Fibroblast of villous mesenchyme (primary cell): ENCODE results near the gene GID8. TPM values are rescaled to one million over a fixed set of nuclear protein-coding genes. Genes with fewer than 3 reads are reported as not detected.

Experiments used
- DNase-seq: peaks from one replicate; pipeline ENCODE4 v3.0.0-alpha.2; 2010; ENCODE audit warnings: low read depth
- H3K4me3 ChIP-seq: 2 replicates; pipeline ENCODE4 v1.5.1; 2011; ENCODE audit warnings: low read depth, mild to moderate bottlenecking, low read length
- total RNA-seq: library from RNA; depleted of rRNA; stranded (reverse); fragments of >200 nt; gene quantifications from 2 replicates; pipeline ENCODE4 v1.2.3, GENCODE V29; 2012
- TF ChIP-seq, protein P1 (sequence below): IDR thresholded peaks from 2 replicates; pipeline ENCODE4 v1.5.1; 2012; ENCODE audit warnings: low read depth, mild to moderate bottlenecking, low read length; ENCODE audit not compliant: insufficient read depth

GID8 gene
- total RNA-seq, 1 donor = 34.5 TPM

DNA sequence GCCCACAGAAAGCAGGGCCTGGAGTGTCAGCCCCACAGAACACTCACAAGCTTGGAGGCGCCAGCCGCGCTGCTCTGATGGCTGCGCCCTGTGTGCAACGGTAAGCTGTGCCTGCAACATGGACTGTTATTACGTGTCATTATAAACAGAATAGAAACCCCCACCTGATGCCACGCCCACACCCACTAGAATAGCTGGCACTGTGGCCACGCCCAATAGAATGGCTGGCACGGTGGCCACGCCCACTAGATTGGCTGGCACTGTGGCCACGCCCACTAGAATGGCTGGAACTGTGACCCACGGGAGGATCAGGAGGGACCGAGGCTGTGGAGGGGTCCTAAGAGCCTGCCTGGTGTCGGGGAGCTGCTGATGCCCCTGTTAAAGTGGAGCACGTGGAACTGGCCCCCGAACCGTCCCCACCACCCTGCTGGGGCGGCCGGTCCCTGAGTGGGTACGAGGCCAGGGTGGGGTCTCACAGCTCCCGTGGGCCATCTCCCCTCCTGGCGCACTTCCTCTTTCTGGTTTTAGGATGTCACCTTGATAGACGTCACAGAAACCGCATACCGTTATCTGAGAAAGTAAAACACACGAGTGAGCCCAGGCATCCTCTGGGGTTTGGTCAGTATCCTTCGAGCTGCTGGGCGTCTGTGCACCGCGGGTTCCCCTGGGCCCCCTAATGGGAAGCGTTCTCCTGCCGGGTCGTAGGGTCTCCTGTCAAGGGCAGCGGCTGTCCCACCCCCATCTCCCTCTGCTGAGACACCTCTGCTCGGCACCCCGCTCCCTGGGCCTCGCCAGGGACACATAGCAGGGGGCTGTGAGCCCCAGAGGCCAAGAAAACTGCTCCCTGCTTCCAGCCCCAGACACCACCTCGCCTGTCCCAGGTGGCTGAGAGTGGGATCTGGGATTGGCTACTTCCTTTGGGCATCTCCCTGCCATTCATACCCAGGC lies 39.9 kb downstream of the GID8 start:
- no peak for DNase-seq
- TF ChIP-seq, protein P1, sequence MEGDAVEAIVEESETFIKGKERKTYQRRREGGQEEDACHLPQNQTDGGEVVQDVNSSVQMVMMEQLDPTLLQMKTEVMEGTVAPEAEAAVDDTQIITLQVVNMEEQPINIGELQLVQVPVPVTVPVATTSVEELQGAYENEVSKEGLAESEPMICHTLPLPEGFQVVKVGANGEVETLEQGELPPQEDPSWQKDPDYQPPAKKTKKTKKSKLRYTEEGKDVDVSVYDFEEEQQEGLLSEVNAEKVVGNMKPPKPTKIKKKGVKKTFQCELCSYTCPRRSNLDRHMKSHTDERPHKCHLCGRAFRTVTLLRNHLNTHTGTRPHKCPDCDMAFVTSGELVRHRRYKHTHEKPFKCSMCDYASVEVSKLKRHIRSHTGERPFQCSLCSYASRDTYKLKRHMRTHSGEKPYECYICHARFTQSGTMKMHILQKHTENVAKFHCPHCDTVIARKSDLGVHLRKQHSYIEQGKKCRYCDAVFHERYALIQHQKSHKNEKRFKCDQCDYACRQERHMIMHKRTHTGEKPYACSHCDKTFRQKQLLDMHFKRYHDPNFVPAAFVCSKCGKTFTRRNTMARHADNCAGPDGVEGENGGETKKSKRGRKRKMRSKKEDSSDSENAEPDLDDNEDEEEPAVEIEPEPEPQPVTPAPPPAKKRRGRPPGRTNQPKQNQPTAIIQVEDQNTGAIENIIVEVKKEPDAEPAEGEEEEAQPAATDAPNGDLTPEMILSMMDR = no peak
- no peak overlapping the region for H3K4me3 ChIP-seq

DNA sequence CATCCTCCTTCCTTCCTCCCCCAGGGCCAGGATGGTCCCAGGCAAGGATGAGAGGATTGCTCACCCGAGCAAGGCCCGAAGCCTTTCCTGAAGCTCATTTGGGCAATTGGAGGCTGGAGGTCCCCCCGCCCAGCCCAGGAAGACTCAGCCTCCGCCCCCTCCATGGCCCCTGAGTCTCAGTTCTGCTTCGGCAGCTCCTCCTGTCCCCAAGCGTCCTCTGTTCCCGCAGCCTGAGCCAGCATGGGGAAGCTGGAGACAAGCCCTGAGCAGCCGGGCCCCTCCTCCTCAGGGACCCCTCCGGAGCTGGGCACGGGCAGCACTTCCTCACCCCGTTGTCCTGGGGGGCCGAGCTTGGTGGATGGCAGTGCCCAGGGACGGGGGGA lies 40.6 kb downstream of the GID8 start:
- no peak for DNase-seq
- no peak overlapping the region for H3K4me3 ChIP-seq
- TF ChIP-seq, protein P1 = no peak

DNA sequence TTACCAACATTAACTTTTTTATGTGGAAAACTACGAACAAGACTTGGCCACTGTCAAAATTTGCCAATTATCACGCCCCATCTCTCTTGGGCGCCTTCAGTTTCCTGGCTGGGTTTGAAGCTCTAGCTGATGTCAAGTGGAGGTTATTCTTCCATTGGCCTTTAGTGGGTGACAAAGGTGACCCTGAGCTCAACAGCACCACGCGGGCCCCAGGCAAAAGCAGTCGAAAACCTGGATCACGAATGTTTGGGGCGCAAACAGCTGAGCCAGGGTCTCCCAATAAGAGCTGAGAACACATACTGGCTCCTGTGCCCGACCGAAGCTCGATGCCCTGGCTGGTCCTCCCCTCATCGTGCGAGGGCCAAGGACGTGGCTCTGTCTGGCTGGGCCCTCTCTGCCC lies 41.4 kb downstream of the GID8 start:
- H3K4me3 ChIP-seq = no peak overlapping the region
- no peak for DNase-seq
- TF ChIP-seq, protein P1 = no peak

DNA sequence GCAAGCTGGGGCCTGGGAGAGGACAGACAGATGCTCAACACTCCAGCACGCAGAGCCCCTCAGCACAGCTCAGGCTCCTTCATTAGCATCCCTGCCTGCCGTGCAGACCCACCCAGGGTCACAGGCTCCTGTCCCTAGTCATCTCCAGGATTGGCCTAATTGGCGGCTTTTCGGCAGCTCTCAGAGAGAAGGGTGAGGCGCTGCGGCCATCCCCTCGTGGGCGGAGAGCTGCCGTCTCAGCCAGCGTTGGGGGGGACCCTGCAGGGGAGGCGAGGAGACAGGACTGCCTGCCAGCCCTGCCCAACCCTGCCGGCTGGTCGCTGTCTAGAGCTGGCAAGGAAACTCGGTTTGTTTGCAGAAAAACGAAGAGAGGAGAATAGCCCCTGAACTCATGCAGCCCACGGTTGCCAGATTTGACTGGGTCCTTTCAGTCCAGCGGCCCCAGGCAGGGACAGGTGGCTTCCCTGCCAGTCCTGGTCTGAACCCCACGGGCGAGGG lies 42.0 kb downstream of the GID8 start:
- H3K4me3 ChIP-seq = no peak overlapping the region
- no peak for DNase-seq
- TF ChIP-seq, protein P1 = no peak

DNA sequence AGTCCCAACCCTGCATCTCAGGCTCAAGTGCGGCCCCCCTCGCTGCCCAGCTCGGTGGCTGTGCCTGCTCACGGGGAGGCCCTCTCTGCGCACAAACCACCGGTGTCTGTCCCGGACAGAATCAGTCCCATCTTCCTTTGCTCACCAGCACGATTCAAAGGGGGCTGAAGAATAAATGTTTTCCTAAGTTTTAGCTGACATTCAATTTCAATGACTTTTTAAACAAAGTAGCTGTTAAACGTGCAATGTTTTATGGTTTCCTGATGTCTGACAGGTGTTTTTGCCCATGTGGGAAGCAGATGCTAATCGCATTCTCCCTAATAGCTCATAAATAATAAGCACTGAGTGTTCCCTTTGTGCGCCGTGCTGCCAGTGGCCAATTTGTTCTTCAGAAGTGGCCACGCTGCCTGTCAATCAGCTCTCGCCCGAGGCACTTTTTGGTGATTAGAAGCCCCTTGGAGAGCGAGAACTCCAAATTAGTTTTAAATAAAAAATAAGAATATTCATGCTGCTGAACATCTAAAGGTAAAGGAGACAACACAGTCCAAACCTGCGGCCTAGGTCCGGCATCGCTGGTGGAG lies 42.5 kb downstream of the GID8 start:
- H3K4me3 ChIP-seq = no peak overlapping the region
- DNase-seq = no peak
- TF ChIP-seq, protein P1 = no peak

DNA sequence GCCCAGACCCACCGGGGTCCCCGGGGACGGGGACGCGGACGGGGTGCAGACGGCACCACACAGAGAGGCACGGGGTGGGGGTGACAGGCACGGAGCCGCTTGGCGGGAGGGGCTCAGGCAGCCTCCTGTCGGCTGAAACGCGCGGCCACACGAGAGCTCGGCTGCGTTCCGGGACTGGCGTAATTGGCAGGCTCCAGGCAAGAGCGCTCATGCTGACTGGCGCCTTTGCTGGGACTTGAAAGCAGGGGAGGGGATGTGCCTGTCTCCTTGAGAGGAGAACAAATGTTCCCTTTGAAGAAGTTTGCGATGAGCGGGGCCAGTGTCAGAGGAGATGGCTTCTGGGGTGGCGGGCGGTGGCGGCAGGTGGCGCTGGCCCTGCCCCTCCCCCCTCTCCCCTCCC lies 43.0 kb downstream of the GID8 start:
- H3K4me3 ChIP-seq = no peak overlapping the region
- TF ChIP-seq, protein P1 = no peak
- no peak for DNase-seq
